ENCODE data around the gene GRIN3B.

GRIN3B gene

DNA sequence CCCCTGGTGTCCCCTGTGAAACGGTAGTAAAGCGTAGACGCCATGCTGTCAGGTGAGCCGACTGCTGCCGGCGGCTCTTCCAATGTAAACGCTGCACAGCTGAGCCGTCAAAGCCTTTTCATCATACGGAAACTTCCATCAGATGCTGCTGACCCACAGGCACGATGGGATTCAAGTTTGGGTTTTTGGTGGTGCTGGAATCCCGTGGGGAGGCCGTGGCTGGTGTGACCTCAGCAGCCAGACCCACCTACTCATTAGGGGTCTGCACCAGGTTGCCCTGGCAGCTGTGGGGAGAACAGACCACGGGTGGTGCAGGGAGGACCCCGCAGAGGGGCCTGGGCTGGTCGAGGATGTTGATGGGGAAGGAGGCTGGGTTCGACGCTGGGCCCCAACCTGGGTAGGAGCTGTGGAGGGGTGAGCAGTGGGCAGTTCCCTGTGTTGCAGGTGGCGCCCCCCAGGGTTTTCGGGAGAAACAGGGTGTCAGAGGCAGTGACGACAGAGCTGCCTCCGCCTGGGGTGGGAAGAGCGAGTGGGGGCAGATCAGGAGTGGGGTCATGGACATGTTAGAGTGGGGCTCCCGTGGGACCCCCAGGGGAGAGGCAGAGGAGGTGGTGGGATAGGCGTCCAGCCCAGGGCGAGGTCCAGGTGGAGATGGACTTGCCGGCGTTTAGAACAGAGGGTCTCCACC, 6.6 kb downstream of the GRIN3B start:
- FAIRE-seq (no peak), DNase-seq (ENCODE audit: insufficient read length, low spot score) (no peak)
- no peak for TF ChIP-seq SPI1 (IDR thresholded peaks at IDR 0.05; ENCODE audit: low read depth, low read length)
- TF ChIP-seq TAF1 (IDR thresholded peaks at IDR 0.05; ENCODE audit: low read depth, low read length): no peak
- TF ChIP-seq POLR2AphosphoS5 (IDR thresholded peaks at IDR 0.05; ENCODE audit: low read depth, low read length): 0 out of 2 replicates have a peak, but pooled peaks have one; percentile 21

GRCh38 chr19:1007399-1008251, 7.4 kb downstream of the GRIN3B start:
- DNase-seq (ENCODE audit: insufficient read length, low spot score) (no peak), FAIRE-seq (no peak)
- TF ChIP-seq POLR2A (IDR thresholded peaks at IDR 0.05; ENCODE audit: low read depth, low read length): no peak
- no peak for TF ChIP-seq POLR2AphosphoS5 (IDR thresholded peaks at IDR 0.05; ENCODE audit: low read depth, low read length)
- TF ChIP-seq TAF1 (IDR thresholded peaks at IDR 0.05; ENCODE audit: low read depth, low read length): no peak
- no peak for TF ChIP-seq SPI1 (IDR thresholded peaks at IDR 0.05; ENCODE audit: low read depth, low read length)
- TF ChIP-seq POU2F2 (IDR thresholded peaks at IDR 0.05; ENCODE audit: low read depth, low read length): no peak
- TF ChIP-seq PAX5 (IDR thresholded peaks at IDR 0.05; ENCODE audit: insufficient read depth, low read length, severe bottlenecking): no peak

DNA sequence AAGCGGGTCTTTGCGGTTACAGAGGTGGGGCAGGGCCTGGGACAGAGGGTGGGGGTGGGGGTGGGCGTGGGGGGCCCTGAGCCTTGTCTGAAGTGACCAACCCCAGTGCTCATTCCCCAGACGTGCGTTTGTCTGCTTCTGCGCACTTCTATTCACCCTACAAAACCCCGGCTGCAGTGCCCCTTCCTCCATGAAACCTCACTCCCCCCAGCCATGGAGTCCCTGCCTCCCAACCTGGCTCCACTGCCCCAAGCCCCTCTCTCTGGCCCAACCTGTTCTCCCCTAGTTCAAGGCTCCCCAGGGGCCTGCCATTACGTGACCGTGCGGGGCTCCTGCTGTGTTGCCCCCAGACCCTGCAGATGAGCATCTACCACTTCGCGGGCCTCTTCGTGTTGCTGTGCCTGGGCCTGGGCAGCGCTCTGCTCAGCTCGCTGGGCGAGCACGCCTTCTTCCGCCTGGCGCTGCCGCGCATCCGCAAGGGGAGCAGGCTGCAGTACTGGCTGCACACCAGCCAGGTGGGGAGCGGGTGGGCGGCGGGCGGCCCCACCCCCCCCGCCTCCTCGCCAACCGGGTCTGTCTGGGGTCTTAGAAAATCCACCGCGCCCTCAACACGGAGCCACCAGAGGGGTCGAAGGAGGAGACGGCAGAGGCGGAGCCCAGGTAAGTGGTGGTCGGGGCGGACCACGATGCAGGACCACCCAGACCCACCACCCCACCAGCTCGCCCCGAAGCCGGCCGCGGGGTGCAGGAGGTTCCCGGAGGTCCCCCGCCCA, 8.2 kb downstream of the GRIN3B start:
- TF ChIP-seq TAF1 (IDR thresholded peaks at IDR 0.05; ENCODE audit: low read depth, low read length): no peak
- TF ChIP-seq POLR2A (IDR thresholded peaks at IDR 0.05; ENCODE audit: low read depth, low read length): no peak
- FAIRE-seq (no peak), DNase-seq (ENCODE audit: insufficient read length, low spot score) (no peak)

- no peak for FAIRE-seq
- TF ChIP-seq POU2F2 (IDR thresholded peaks at IDR 0.05; ENCODE audit: low read depth, low read length) (no peak), POLR2AphosphoS5 (IDR thresholded peaks at IDR 0.05; ENCODE audit: low read depth, low read length) (peak; percentile 50; the same call in 1 of the 2 replicates)
- DNase-seq (ENCODE audit: insufficient read length, low spot score): no peak
Measured at GRCh38 chr19:1009041-1009980, 9.1 kb downstream of the GRIN3B start.

- DNase-seq (ENCODE audit: insufficient read length, low spot score) (no peak), FAIRE-seq (no peak)
- TF ChIP-seq POU2F2 (IDR thresholded peaks at IDR 0.05; ENCODE audit: low read depth, low read length): no peak
- no peak for TF ChIP-seq POLR2AphosphoS5 (IDR thresholded peaks at IDR 0.05; ENCODE audit: low read depth, low read length)
- no peak for TF ChIP-seq SPI1 (IDR thresholded peaks at IDR 0.05; ENCODE audit: low read depth, low read length)
- TF ChIP-seq PAX5 (IDR thresholded peaks at IDR 0.05; ENCODE audit: insufficient read depth, low read length, severe bottlenecking): no peak
- TF ChIP-seq TAF1 (IDR thresholded peaks at IDR 0.05; ENCODE audit: low read depth, low read length): no peak
- no peak for TF ChIP-seq POLR2A (IDR thresholded peaks at IDR 0.05; ENCODE audit: low read depth, low read length)
Measured at GRCh38 chr19:1009981-1010538, 9.8 kb downstream of the GRIN3B start.

DNA sequence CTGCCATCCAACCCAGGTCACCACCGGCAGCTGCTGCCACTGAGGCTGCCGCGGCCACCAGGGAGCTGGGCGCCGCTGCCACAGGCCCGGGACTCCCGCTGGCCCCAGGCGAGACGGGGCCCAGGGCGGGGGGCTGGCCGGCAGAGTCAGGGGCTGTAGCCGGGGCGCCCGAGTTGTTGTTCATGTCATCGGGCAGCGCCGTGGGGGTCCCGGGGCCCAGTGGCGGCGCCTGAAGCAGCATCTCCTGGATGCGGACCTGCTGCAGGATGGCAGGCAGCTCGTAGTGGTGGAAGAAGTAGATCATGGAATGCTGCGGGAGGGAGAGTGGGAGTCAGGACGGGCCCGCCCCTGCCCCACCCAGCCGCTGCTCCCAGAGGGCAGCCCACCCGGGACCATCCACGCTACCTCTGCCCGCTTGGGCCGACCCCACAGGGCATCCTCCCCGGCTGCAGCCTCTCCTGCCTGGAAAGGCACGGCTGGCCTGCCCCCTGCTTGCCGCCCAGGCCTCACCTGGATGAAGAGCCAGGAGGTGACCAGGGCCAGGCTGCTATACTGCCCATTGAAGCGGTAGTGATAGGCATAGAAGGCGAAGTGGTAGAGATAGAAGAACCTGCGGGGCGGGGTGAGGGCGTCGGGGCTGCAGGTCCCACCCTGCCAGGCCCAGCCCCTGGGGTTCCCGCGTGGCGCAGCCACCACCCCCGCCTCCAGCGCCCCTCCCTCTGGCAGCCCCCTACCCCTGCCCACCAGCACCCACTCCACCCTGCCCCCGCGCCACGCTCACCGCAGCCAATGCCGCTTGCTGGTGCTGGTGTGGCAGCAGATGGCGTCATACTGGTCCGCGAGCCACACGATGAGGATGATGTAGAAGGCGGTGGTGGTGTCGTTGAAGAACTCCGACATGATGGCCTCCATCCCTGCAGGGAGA, 10.6 kb downstream of the GRIN3B start:
- DNase-seq (ENCODE audit: insufficient read length, low spot score) (no peak), FAIRE-seq (no peak)
- TF ChIP-seq POU2F2 (IDR thresholded peaks at IDR 0.05; ENCODE audit: low read depth, low read length): no peak
- no peak for TF ChIP-seq POLR2A (IDR thresholded peaks at IDR 0.05; ENCODE audit: low read depth, low read length)
- no peak for TF ChIP-seq SPI1 (IDR thresholded peaks at IDR 0.05; ENCODE audit: low read depth, low read length)
- no peak for TF ChIP-seq PAX5 (IDR thresholded peaks at IDR 0.05; ENCODE audit: insufficient read depth, low read length, severe bottlenecking)
- no peak for TF ChIP-seq TAF1 (IDR thresholded peaks at IDR 0.05; ENCODE audit: low read depth, low read length)
- no peak for TF ChIP-seq POLR2AphosphoS5 (IDR thresholded peaks at IDR 0.05; ENCODE audit: low read depth, low read length)

GRCh38 chr19:1011831-1012333, 11.7 kb downstream of the GRIN3B start:
- FAIRE-seq: no peak
- no peak for DNase-seq (ENCODE audit: insufficient read length, low spot score)
- no peak for TF ChIP-seq SPI1 (IDR thresholded peaks at IDR 0.05; ENCODE audit: low read depth, low read length)
- no peak for TF ChIP-seq POLR2A (IDR thresholded peaks at IDR 0.05; ENCODE audit: low read depth, low read length)
- no peak for TF ChIP-seq PAX5 (IDR thresholded peaks at IDR 0.05; ENCODE audit: insufficient read depth, low read length, severe bottlenecking)
- no peak for TF ChIP-seq TAF1 (IDR thresholded peaks at IDR 0.05; ENCODE audit: low read depth, low read length)
- no peak for TF ChIP-seq POU2F2 (IDR thresholded peaks at IDR 0.05; ENCODE audit: low read depth, low read length)
- TF ChIP-seq POLR2AphosphoS5 (IDR thresholded peaks at IDR 0.05; ENCODE audit: low read depth, low read length): no peak

DNA sequence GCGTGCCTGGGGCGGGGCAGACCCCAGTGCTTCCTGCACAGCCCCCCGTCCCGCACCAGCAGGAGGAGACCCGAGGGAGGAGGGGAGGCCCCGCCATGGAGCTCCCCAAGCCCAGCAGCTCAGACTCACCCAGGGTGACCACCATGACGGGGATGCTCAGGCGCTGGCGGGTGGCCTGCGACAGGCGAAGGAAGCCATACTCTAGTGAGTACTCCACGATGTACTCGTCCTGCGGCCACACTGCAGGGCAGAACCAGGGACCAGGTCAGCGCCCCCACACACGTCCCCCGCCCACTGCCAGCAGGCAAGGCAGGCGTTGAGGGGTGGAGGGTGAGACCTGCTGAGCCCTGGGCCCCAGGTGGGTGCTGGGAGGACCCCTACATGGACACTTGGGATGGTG, 12.1 kb downstream of the GRIN3B start:
- DNase-seq (ENCODE audit: insufficient read length, low spot score) (no peak), FAIRE-seq (no peak)
- no peak for TF ChIP-seq POLR2A (IDR thresholded peaks at IDR 0.05; ENCODE audit: low read depth, low read length)
- no peak for TF ChIP-seq POU2F2 (IDR thresholded peaks at IDR 0.05; ENCODE audit: low read depth, low read length)
- 0 out of 2 replicates have a peak, but pooled peaks have one; percentile 5 for TF ChIP-seq POLR2AphosphoS5 (IDR thresholded peaks at IDR 0.05; ENCODE audit: low read depth, low read length)

Measured in GM12891 (cell line).